Sigmoid colon (tissue), 7 donors: ENCODE data around the gene LDLRAD3. TPM values are rescaled to one million over a fixed set of nuclear protein-coding genes. Genes with fewer than 3 reads are reported as not detected.

ENCODE experiments used
- DNase-seq: peaks from one replicate; pipeline ENCODE4 v3.0.0-alpha.2; 2019
- H3K27ac ChIP-seq, 4 donors: fragments of 200-600 bp; sonication (generic); one replicate each; pipeline ENCODE4 v1.5.1; 2016 to 2019; ENCODE audit warnings: mild to moderate bottlenecking in 1 of 4
- H3K27me3 ChIP-seq, 3 donors: fragments of 200-600 bp; sonication (generic); one replicate each; pipeline ENCODE4 v1.5.1; 2019; ENCODE audit warnings: mild to moderate bottlenecking in 1 of 3
- H3K36me3 ChIP-seq, 4 donors: fragments of 200-600 bp; sonication (generic); one replicate each; pipeline ENCODE4 v1.5.1; 2016 to 2019
- H3K4me1 ChIP-seq, 4 donors: fragments of 200-600 bp; sonication (generic); one replicate each; pipeline ENCODE4 v1.5.1; 2017 to 2019
- H3K4me3 ChIP-seq, 4 donors: fragments of 200-600 bp; sonication (generic); one replicate each; pipeline ENCODE4 v1.5.1; 2017 to 2019; ENCODE audit warnings: mild to moderate bottlenecking in 2 of 4, moderate library complexity in 1 of 4
- H3K9me3 ChIP-seq, 4 donors: fragments of 200-600 bp in 3 of 4; sonication (generic) in 3 of 4; one replicate each; pipeline versions ENCODE4 v1.5.1 to v1.6.1; 2013 to 2019
- EP300 ChIP-seq, 4 donors: sonication (generic); formaldehyde crosslinking; IDR thresholded peaks; one replicate each; pipeline ENCODE4 v1.6.1; 2017; ENCODE audit warnings: antibody characterized with exemption in 4 of 4
- POLR2A ChIP-seq, 2 donors: fragments of 450-650 bp; IDR thresholded peaks; one replicate each; pipeline ENCODE4 v1.6.1; 2016; ENCODE audit warnings: antibody characterized with exemption in 2 of 2, mild to moderate bottlenecking in 2 of 2, moderate library complexity in 2 of 2
- POLR2AphosphoS5 ChIP-seq, 4 donors: sonication (generic); formaldehyde crosslinking; IDR thresholded peaks; one replicate each; pipeline ENCODE4 v1.6.1; 2017; ENCODE audit warnings: antibody characterized with exemption in 4 of 4
- WGBS, 2 donors: extraction: QIAGEN DNeasy Blood & Tissue Kit; methylation state at CpG; one replicate each; pipeline ENCODE4 v1.1.7; 2013; 5-methylcytosine and 5-hydroxymethylcytosine counted together
- intact Hi-C: fragments of 100-400 bp; cut with DNase I; formaldehyde crosslinking; loops from one replicate; pipeline ENCODE4 v1.15.1; 2023
- polyA plus RNA-seq, 3 donors: library from polyadenylated mRNA; stranded (reverse); fragments of 200-250 nt; gene quantifications; one replicate each; pipeline ENCODE4 v1.2.3, GENCODE V29; 2013
- total RNA-seq, 4 donors: library from RNA; depleted of rRNA; stranded (reverse); fragments of >200 nt; gene quantifications; one replicate each; pipeline ENCODE4 v1.1.0, GENCODE V29; 2016
- TF ChIP-seq, protein P1 (sequence below), 4 experiments: fragments of 450-650 bp in 3 of 4; fragments of 200-600 bp in 1 of 4; IDR thresholded peaks; one replicate each; pipeline ENCODE4 v1.5.1; 2016 to 2019; ENCODE audit warnings: antibody characterized with exemption in 4 of 4, mild to moderate bottlenecking in 3 of 4, moderate library complexity in 2 of 4
- donor health status: healthy with polysubstance abuse.
- donor health status: Bipolar disorder and iron deficiency.
- donor health status: healthy.

Gene LDLRAD3
- total and polyA plus RNA-seq, 7 donors = 0.23 to 23.4 (median 10.2) TPM

DNA sequence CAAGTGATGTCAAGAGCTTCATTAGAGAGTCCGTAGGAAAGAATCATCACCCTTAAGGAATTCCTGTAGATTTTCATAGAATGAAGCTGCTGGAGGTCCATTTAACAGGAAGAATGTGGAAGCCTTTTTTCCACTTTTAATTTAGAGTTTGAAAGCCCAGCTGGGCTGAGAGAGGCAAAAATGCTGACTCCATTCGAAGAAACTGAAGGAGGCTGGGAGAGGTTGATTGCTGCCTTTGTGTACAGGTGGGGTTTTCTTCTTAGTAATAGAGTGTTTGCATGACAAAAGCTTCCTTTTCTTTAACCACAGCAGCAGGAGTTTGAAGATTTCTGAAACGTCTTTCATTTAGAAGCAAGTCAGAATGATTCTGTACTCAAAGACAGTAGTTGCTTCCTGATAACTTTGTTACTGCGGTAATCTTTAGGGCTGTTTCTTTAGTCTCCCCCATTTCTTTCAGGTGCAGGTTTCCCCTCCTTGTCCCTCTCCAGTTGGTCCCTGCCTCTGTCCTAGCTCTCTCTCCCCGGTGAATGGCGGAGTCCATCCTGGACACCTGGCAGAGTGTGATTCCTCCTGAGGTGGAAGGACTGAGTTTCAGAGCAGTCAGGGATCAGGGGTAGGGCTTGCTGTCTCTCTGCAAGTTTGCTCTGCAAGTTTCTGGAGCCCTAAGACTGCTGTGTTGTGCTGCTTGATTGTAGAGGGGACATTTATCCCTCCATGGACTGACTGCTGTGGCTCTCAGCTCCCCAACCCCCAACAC is 166.2 kb downstream of the LDLRAD3 start:
- DNase-seq = no peak
- H3K4me1 ChIP-seq = peaks cover 0 to 6% (median 3%) of the 10 kb centered on the region in 4 donors

DNA sequence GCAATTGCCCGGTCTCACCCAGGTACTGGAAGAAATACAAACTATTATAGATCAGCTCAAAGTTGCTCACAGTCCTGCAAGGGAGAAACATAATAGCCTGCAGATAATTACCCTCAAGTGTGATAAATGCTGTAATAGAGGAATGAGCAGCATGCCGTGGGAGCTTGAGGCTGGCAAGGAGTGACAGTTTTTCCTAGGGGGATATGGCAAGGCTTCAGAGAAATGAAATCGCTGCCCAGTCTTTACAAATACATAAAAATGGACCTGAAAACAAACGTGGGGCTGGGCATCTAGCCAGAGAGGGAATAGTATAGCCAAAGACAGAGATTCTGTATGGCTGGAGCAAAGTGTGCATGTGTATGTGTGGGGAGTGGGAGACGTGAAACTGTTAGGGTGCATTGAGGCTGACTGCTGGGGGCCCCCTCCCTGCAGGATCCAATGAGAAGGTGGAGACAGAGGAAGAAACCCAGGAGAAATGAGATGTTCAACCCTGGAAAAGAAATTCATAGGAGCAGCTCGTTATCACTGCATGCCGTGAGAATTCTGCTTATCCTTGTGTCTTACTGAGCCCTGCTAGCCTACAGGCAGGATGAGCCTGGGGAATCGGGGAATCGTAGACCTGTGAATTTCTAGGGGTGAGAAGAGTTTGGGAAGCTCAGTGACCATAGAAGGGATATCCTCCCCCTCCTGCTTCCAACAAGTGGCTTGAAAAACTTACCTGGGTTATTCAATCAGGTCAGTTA is 167.0 kb downstream of the LDLRAD3 start:
- WGBS, 2 donors = 65 to 76% methylated on average over 9 of the region's 9 CpGs
- H3K4me1 ChIP-seq = no peaks in the 10 kb centered on the region
- no peak for DNase-seq
- H3K9me3 ChIP-seq = peaks cover 0 to 4% (median 0%) of the 10 kb centered on the region in 4 donors
- H3K27me3 ChIP-seq = no peaks in the 10 kb centered on the region
- no peak overlapping the region for H3K4me3 ChIP-seq
- TF ChIP-seq POLR2AphosphoS5 (IDR thresholded peaks at IDR 0.05) (no peak), POLR2A (IDR thresholded peaks at IDR 0.05) (no peak), EP300 (IDR thresholded peaks at IDR 0.05) (no peak)
- TF ChIP-seq, protein P1, sequence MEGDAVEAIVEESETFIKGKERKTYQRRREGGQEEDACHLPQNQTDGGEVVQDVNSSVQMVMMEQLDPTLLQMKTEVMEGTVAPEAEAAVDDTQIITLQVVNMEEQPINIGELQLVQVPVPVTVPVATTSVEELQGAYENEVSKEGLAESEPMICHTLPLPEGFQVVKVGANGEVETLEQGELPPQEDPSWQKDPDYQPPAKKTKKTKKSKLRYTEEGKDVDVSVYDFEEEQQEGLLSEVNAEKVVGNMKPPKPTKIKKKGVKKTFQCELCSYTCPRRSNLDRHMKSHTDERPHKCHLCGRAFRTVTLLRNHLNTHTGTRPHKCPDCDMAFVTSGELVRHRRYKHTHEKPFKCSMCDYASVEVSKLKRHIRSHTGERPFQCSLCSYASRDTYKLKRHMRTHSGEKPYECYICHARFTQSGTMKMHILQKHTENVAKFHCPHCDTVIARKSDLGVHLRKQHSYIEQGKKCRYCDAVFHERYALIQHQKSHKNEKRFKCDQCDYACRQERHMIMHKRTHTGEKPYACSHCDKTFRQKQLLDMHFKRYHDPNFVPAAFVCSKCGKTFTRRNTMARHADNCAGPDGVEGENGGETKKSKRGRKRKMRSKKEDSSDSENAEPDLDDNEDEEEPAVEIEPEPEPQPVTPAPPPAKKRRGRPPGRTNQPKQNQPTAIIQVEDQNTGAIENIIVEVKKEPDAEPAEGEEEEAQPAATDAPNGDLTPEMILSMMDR (IDR thresholded peaks at IDR 0.05) = no peak
- H3K36me3 ChIP-seq = no peaks in the 10 kb centered on the region
- no peak overlapping the region for H3K27ac ChIP-seq
- intact Hi-C loops = no loop called here

More for the DNA sequence above, 166.2 kb downstream of the LDLRAD3 start:
- no peak for TF ChIP-seq POLR2A (IDR thresholded peaks at IDR 0.05)
- TF ChIP-seq, protein P1 (IDR thresholded peaks at IDR 0.05) = no peak
- TF ChIP-seq EP300 (IDR thresholded peaks at IDR 0.05) = no peak
- TF ChIP-seq POLR2AphosphoS5 (IDR thresholded peaks at IDR 0.05) = no peak
- H3K36me3 ChIP-seq = no peaks in the 10 kb centered on the region
- no peak overlapping the region for H3K4me3 ChIP-seq
- 71 to 85% methylated on average over 6 of the region's 6 CpGs for whole genome bisulfite sequencing, 2 donors
- no peak overlapping the region for H3K27ac ChIP-seq
- H3K27me3 ChIP-seq = no peaks in the 10 kb centered on the region
- intact Hi-C loops = no loop called here
- H3K9me3 ChIP-seq = peaks cover 0 to 4% (median 0%) of the 10 kb centered on the region in 4 donors

DNA sequence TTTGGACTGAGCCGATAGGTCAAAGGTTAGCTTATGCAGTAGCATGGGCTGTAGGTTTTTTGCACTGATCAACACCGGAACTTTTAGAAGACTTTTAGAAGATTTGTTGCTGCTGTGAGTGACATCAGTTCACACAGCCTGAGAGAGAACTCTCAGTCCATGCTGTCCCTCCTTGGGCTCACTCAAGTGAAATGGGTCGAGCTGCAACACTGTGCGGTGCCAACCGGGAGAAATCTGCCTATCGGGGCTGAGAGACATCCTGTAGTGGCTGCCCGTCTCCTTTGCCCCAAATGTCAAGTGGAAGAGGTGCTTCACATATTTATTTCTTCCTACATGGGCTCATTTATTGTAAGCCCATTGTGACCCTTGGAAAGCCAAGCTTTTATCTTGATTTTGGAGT is 170.2 kb downstream of the LDLRAD3 start:
- Histone ChIP-seq H3K9me3 (peaks cover 0 to 4% (median 0%) of the 10 kb centered on the region in 4 donors), H3K4me3 (no peak overlapping the region), H3K4me1 (no peaks in the 10 kb centered on the region), H3K27me3 (no peaks in the 10 kb centered on the region), H3K36me3 (no peaks in the 10 kb centered on the region), H3K27ac (no peak overlapping the region)
- intact Hi-C loops = no loop called here
- WGBS, 2 donors = 96 to 98% methylated on average over 7 of the region's 7 CpGs
- no peak for TF ChIP-seq POLR2A (IDR thresholded peaks at IDR 0.05)
- TF ChIP-seq EP300 (IDR thresholded peaks at IDR 0.05) = no peak
- no peak for TF ChIP-seq POLR2AphosphoS5 (IDR thresholded peaks at IDR 0.05)
- TF ChIP-seq, protein P1 (IDR thresholded peaks at IDR 0.05) = no peak
- DNase-seq = no peak

DNA sequence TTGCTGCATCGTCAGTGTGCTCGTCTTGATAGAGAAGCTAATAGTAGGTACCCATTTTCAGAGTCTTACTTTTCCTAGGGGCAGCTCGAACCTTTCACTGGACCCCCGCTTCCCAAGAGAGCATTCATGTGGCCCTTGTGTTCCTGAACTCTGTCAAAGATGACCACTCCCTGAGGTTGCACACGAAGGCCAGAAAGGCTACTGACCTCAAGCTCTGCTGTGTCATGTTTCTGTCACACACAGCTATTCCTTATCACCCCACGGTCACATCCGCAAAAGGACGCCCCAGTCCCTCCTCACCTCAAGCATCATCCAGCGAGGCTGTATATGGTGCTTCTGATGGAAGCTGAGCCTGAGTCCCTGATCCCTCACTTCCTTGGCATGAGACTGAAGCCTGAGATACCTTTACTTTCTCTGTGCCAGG is 171.5 kb downstream of the LDLRAD3 start:
- no peak for DNase-seq
- Histone ChIP-seq H3K27ac (no peak overlapping the region), H3K36me3 (no peaks in the 10 kb centered on the region), H3K9me3 (peaks cover 0 to 4% (median 0%) of the 10 kb centered on the region in 4 donors), H3K27me3 (no peaks in the 10 kb centered on the region), H3K4me3 (no peak overlapping the region), H3K4me1 (no peaks in the 10 kb centered on the region)
- WGBS, 2 donors = 94 to 95% methylated on average over 9 of the region's 9 CpGs
- TF ChIP-seq POLR2A (IDR thresholded peaks at IDR 0.05) (no peak), POLR2AphosphoS5 (IDR thresholded peaks at IDR 0.05) (no peak), EP300 (IDR thresholded peaks at IDR 0.05) (no peak)
- intact Hi-C loops = no loop called here

DNA sequence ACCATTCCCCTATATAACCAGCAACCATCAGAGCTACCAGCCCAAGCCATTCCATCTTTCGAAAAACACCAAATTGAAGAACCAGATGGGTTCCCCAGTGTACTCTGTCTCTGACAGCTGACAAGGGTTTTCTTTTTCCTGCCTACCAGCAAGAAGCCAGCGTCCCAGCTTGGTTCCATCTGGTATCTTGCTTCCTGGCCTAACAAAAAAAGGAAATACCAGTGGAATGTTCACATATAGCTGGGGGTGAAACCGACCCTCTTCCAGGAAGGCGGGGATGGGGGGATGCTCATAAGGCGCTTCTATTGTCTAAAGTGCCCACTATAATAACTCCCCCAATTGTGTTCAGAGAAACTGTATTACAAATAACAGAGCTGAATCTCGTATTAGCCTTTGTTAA is 172.3 kb downstream of the LDLRAD3 start:
- intact Hi-C loops = no loop called here
- no peak for DNase-seq
- 82 to 89% methylated on average over 6 of the region's 6 CpGs for WGBS, 2 donors
- no peak overlapping the region for H3K27ac ChIP-seq
- H3K27me3 ChIP-seq = no peaks in the 10 kb centered on the region
- TF ChIP-seq, protein P1 (IDR thresholded peaks at IDR 0.05) = no peak
- TF ChIP-seq EP300 (IDR thresholded peaks at IDR 0.05) = no peak
- TF ChIP-seq POLR2AphosphoS5 (IDR thresholded peaks at IDR 0.05) = no peak
- no peak for TF ChIP-seq POLR2A (IDR thresholded peaks at IDR 0.05)
- no peak overlapping the region for H3K4me3 ChIP-seq
- peaks cover 0 to 4% (median 0%) of the 10 kb centered on the region in 4 donors for H3K9me3 ChIP-seq
- H3K4me1 ChIP-seq = no peaks in the 10 kb centered on the region
- no peaks in the 10 kb centered on the region for H3K36me3 ChIP-seq
